DMS 273 (cell line): Measurements from ENCODE around the gene STRA6.

ENCODE experiments used
- DNase-seq: peaks from one replicate; lab custom pipeline; 2025; ENCODE audit not compliant: unreplicated experiment; lab: John Stamatoyannopoulos, UW

STRA6 gene

DNA sequence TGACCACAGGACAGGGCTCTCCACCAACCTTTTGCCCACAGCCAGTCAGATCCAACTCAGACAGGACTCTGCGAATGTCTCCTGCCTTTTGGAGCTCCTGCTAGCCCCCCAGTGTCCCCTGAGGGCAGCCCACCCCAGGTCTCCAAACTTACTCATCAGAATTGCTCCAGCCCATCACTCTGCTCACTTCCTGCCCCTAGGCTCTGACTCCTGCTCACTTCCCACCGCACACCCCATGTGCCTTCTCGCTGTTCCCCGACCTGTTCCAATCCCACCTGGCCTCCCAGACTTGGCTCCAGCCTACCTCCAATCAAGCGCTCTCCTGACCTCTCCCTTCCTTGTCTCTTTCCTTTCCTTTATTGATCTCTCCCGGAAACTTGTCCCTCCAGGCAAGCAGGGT lies 5.9 kb upstream of the STRA6 start:
- DNase-seq, result no peak

DNA sequence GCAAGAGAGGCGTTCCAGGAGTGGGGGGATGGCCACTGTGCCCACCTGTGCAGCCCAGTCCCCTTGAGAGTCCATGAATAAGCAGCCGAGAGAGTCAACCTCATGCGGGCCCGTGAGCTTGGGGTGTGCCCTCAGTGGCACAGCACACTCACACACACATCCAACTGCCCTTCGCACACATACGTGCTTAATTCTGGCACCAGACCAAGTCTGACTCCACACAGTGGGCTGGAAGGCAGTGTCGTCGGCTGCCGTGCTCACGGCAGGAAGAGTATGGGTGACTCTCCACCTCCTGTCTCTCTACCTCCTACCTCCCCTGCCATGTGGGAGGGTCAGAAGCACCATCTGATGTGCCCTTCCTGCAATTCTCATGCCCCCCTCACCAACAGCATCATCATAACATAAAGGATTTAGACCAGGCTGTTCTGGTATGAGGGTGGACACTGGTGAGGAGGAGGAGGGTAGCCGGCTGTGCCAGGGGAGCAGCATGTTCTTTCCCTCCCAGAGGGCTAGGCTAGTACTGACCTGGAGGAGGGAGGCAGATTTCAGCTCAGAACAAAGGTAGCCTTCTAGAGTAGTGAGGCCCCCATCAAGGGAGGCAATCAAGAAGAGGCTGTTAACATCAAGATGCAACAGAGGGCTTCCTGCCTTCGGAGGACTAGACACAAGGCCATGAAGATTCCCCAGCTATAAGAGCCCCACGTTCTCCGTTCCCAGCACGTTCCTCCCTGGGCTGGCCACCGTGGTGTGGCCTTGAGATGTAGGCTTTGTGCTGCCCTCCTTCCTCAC lies 5.3 kb upstream of the STRA6 start:
- peak; percentile 37 for DNase-seq

DNA sequence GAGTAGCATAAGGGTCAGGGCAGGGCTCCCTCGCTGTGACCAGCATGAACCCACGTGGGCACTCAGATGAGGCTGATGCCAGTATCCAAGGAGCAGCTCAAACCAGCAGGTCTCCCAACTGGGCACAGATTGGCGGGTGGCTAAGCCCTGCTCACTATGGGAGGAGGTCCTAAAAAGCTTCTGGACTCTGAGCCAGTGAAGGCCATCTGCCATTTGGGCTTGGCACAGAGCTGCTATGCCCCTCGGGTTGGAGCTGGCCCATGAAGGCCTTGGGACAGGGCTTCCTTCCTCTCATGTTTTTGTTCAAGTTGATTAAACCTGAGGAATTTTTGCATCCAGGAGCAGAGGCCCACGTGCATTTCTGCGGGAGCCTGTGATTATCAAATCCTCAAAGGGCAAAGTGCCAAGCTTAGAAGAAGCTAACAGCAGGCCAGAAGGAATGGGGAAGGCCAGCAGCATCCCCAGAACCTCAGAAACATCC lies 4.3 kb upstream of the STRA6 start:
- DNase-seq, result peak; percentile 82

DNA sequence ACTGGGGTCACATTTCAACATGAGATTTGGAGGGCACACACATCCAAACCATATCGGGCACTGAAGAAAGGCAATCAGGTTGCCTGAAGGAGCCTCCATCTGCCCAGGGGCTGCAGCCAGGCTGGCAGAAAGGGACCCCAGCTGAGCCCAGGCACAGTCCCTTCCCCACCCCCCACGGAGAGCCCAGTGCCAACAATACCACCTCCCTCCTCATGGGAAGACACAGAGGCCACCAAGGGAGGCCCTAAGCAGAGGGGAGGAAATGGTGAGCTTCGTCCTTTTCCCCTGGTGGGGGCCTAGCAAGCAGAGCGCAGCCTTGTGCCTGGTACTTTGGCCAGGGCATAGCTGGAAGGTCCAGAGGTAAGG lies 3.0 kb upstream of the STRA6 start:
- DNase-seq, result no peak

DNA sequence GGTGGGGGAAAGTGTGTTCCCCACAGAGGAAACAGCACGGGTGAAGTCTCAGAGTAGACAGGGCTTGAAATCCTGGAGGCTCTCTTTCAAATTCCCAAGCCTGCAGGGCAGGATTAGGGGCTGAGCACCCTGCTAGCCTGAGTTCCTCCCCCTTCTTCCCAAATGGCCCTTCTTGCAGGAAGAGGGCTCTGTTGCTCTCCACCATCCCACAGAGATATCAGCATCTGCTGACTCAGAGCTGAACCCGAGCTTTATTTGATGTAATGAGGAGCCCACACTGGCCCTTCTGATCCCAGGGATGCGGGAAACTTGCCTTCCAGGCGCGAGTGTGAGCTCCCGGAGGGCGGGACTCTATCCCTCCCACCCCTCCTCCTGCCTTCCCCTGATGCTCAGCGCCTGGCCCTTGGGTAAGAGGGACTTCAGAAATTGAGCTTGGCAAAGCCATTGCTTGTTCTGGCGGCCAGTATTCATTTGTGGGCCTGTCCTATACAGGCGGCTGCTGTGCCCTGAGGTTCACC lies 1.4 kb upstream of the STRA6 start:
- peak; percentile 62 for DNase-seq

DNA sequence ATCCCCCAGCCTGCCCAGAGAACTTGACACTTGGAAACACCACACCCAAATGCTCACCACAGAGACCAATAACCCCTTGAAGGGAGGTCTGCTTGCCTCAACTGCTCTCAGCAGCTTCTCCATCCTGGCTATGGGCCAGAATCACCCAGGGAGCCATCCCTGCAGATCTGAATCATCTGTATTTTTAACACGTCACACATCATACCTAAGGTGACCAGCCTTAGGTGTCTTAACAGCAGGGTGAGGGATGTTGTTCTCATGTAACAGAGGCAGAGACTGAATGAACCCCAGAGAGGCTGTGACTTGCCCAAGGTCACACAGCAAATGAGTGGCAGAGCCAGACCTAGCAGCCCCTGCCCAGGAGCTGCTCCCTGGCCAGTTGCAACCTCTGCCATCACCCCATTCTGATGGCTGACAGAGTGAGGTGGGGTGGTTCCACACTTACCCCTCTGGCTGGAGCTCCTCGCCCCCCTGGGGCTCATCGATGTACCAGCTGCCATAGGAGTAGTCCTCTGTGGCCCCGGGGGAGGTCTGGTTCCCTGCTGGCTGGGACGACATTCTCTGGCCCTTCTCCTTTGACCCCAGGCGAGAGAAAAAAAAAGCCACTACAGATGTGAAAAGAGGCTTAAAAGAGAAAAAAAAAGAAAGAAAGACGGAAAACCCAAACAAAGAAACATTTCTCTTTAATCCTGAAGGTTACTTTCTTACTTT lies 722 bp downstream of the STRA6 start:
- DNase-seq, result no peak

DNA sequence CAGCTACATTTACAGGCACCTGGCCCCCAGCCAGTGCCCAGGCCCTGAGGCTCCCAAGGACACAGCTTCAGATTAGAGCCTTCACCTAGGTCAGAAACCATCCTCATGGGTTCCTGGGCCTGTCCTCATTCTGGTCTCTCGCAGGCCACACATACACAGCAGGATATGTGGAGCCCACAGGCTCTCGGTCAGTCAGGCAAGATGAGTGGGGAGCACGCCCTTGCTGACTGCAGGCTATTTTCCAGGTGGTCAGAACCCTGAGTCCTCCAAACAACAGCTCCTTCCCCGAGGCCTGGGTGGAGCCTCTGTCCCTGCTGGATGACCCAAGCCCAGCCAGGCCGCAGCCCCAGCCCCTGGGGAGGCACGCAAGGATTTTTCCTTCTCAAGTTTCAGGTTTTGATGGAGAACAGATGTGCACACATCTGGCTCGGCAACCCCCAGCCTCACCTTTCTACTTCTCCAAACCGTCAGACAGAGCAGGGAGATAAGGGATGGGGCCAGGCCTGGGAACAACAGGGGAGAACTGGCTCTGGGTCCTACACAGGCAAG lies 1.6 kb downstream of the STRA6 start:
- no peak for DNase-seq

DNA sequence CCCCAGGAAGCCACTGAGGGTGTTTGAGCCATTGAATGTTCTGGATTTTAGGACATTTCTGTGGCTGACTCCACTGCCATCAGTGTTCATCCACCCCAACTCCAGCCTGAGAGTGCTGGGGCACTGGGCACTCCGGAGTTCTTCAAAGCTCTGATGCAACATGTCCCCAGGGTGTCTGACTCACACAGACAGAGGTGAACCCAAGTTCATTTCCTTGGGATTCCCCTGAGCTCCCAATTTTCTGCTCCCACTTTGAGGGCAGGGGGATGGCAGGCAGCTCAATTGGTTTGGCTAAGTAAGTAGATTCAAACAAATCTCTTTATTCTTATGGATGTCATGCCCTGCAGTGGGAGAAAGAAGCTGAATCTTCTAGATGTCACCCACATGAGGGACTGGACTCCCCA lies 2.2 kb downstream of the STRA6 start:
- DNase-seq, result peak; percentile 21

DNA sequence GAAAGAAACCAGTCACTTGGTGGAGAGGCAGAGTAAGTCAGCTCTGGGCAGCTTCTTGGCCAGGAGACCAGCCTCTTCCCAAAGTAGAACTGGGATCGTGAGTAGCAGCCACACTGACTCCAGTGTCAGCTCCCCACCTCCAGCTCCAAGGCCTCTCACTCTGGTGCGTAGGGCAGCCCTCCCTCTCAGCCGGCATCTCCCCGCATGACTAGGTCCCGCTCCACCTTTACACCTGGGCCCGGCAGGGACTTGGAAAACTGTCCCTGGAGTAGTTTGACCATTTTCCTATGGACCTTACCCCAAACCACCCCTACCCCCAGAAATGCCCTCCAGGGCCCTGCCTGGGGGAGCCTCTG lies 3.3 kb downstream of the STRA6 start:
- no peak for DNase-seq

DNA sequence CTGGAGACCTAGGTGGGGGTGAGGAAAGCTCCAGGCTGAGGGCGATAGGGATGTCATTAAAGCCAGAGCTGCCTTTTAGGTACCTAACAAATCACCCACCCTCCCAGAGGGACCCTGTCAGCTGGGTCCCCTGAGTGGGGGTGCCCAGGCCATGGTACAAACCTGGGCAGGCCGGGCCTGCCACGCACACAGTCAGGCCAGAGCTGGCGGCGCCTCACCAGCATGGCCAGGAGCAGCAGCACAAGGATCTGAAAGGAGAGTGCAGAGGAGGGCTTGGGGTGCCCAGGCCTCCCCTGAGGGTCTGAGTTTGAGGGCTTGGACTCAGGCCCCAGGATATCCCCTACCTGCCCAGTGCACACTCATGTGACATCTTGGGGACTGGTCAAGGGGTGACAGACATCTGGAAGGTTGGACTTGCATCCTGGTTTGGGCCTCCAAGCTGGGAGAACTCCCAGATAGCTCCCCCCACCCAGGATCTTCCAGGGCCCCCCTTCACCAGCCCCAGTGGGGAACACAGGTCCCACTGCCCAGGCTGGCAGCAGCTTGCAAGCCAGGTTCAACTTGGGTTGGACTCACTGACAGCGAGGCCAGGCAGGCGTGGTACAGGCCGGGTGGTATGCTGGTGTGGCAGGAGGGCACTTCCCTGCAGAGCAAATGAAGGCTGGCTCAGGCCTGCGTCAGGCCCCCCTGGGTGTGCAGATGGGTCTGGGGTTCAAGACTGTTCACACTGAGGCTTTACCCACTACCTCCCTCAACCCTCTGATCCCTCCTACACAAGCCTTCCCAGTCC lies 5.2 kb downstream of the STRA6 start:
- no peak for DNase-seq

DNA sequence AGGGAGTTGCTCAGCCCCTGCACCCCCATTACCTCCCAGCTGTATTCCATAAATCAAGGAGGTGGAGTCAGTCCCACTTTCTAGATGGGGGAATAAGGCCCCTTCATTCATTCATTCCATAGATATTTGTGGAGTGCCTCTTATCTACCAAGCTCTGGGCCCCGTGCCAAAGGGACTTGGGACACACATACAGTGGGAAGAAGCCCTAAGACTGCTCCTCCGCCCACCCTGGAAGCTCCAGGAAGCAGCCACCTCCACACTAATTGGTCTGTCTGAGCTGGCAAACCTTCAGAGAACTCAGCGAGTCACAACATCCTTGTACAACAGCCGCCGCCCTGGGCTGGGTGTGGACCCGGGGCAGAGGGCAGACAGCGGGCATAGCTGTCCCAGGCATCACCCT lies 6.4 kb downstream of the STRA6 start:
- peak; percentile 44 for DNase-seq

DNA sequence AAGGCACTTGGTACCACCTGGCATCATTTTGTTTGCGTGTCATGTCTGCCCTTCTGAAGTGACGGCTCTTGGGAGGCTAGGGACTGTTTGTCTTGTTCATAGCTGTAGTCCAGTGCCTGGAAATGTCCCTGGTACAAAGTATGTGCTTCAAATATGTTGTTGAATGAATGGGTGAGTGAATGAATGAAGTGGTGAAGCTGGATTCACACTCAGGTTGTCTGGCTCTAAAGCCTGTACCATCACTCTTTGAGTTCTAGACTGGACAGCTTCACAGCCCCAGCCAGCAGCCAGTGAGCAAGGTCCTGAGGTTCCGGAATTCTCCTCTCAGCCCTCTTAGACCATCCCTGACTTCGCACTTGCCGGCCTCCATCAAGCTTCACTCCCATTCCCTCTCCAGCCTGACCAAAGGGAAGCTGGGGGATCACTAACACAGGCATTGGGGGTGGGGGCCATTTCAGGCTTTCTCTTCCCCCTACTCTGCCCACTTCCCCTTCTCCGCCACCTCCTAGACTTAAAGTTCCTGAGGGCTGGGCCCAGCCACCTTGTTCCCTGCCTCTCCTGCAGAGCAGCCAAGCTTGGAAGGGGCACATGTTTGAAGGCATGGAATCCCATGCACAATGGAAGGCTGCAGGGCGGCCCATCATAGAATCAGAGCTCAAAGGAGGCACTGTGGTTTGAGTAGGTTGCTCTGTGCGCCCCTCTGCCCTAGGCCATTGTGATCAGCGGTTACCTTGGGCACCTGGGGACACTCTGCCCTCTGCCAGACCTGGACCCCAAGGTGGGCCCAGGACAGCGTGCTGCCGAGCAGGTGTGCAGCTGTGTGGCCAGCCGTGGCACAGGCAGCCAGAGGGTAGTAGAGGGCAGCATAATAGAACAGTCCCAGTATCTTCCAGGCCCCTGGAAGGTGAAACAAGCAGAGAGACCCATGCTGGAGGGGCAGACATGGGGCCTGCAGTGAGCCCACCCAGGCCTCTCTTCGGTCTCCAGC lies 7.7 kb downstream of the STRA6 start:
- no peak for DNase-seq

DNA sequence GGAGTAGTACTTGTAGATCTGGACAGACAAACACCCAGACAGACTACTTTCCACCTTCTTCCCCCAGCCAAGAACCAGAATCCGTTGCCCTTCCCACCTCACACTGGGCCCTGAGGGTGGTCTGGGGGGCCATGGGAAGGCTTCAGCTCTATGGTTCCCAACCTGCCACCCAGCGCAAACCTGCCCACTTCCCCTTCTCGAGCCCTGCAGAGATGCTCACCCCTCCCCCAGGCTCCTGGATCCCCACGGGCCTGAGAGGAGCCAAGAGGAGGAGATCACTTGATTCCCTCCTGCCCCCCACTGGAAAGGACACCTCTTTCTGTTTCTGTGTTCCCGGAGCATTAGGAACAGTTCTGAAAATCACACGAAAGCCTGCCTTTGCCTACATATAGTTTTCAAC lies 8.7 kb downstream of the STRA6 start:
- DNase-seq, result no peak

DNA sequence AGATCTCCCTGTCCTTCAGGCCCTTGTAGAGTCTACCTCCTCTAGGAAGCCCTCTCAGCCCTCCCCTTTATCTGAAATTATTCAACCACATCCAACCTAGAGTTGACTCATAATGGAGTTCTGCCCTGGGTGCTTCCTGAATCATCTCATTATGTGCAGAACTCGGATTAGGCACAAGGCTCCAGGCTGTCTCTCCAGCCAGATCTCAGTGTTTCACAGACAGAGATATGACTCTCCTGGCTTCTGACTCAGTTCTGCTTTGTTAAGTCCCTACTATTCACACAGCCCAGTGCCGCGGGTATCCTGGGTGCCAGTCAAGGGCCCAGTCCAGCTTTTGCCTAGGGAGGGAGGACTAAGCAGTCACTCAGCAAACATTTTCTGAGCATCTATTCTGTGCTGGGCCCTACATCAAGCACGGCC lies 9.3 kb downstream of the STRA6 start:
- no peak for DNase-seq

DNA sequence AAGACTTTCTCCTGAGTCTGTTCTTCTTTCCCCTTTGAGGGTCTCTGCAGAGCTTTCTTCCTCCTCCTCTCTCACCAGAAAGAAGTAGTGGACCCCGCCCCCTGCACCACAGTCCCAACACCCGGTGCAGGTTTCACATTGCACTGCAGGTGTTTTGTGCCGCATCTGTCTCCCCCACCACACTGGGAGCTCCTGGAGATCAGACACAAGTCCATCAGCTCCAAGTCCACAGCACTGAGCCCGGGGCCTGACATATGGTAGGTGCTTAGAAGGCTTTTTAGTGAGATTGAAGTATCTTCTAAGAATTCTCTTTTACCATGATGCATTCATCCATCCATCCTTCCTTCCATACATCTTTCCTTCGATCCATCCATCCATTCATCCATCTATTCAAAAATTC lies 9.8 kb downstream of the STRA6 start:
- DNase-seq, result no peak

DNA sequence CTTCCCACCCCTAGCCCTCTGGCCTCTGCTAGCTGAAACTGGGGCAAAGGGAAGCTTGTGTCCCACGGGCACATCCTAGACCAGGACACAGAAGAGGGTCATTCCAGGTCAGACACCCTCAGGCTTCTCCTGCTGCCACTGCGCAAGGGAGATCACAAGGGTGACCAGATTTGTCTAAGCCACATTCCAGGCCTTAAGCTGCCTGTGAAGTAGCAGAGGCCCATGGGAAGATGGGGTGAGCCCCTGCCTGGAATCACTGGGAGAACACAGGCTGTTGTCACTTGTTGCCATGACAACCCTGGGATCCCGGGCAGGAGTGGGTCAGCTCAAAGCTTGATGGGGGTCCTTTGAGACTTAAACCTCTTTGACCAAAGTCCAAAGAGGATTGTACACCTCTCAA lies 10.8 kb downstream of the STRA6 start:
- no peak for DNase-seq

DNA sequence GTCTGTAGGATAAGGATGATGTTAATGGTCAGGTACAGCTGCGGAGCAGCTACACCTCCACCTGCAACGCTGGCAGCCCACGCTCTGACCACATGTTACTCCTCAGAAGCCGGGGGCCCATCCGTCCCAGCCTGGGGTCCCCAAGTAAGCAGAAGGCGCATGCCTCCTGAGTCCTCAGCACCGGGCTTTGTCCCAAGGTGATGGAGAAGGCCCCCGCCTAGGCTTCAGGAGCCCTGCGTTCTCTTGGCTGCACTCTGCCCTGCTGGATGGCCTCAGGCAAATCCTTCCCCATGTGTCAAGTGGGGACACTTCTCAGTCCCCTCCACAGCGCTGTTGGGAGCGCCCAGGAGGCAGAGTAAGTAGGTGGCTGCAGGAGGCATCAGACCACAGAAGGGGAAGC lies 14.4 kb downstream of the STRA6 start:
- DNase-seq, result no peak

DNA sequence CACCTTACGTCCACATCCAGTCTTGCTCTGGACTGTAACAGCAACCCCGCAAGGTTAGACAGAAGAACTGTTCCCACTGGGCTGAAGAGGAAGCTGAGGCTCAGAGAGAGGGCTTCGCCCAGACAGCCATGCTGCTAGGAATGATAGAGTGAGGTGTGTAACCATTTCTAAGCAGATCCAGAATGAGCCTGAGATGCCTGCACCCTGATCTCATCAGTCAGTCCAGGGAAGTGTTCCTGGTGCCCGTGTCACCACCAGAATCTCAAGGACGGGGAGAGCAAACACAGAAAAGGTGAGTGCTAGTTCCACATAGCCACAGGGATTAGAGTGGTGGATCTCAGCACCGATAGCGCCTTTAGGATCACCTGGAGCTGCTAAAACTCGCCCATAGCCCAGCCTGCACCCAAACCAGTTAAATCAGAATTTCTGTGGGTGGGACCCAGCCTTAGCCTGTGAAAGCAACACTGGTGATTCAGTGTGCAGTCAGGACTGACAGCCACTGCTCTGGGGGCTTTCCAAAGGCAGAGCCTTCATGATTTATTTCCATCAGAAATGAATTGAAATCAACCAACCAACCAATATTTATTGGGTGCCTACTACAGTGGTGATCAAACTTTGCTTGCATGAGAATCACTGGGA lies 16.8 kb downstream of the STRA6 start:
- no peak for DNase-seq

DNA sequence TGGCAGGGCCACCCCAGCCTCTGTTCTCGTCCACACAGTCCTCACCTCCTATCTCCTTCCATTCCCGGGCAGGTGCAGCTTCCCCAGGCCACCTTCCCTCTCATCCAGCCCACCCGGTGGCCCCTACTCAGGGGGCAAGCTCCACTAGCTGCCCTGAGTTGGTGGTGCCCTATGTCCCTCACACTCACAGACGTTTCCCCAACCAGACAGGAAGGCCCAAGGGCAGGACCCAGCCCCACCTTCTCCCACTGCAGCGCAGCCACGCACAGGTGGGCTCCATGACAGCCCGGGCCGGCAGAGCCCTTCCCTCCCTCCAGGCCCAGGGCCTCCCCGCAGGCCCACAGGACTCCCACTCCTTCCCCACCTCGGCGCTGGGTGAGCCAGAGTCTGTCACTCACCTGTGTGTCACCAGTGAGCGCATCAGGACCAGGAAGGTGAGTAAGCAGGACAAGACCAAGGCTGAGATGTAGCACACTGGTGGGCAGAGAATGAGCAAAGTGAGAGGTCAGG lies 17.9 kb downstream of the STRA6 start:
- no peak for DNase-seq
